SU-DHL-6 (cell line): ENCODE data around the gene LRFN3.

Source experiments
- CTCF ChIP-seq: fragments of 200-600 bp; sonication (generic); IDR thresholded peaks from one replicate; pipeline ENCODE4 v1.5.1; 2017; ENCODE audit warnings: antibody characterized with exemption, mild to moderate bottlenecking, low read length, moderate library complexity; ENCODE audit not compliant: insufficient read depth, poor library complexity, severe bottlenecking
- EZH2phosphoT487 ChIP-seq: fragments of 200-600 bp; sonication (generic), shearing (Covaris generic); conservative IDR thresholded peaks from 2 replicates; pipeline ENCODE4 v1.6.1; 2018; ENCODE audit warnings: mild to moderate bottlenecking, antibody characterized with exemption, low read length, moderate library complexity, mixed read lengths

GRCh38 chr19:35945121-35945790 is 9.1 kb downstream of the LRFN3 start:
- no peak for TF ChIP-seq CTCF
- no peak for TF ChIP-seq EZH2phosphoT487
